Measurements from ENCODE around the gene KISS1R.
A peak's percentile ranks its signal among the peaks of the same experiment; 100 is the strongest.

Gene KISS1R

DNA sequence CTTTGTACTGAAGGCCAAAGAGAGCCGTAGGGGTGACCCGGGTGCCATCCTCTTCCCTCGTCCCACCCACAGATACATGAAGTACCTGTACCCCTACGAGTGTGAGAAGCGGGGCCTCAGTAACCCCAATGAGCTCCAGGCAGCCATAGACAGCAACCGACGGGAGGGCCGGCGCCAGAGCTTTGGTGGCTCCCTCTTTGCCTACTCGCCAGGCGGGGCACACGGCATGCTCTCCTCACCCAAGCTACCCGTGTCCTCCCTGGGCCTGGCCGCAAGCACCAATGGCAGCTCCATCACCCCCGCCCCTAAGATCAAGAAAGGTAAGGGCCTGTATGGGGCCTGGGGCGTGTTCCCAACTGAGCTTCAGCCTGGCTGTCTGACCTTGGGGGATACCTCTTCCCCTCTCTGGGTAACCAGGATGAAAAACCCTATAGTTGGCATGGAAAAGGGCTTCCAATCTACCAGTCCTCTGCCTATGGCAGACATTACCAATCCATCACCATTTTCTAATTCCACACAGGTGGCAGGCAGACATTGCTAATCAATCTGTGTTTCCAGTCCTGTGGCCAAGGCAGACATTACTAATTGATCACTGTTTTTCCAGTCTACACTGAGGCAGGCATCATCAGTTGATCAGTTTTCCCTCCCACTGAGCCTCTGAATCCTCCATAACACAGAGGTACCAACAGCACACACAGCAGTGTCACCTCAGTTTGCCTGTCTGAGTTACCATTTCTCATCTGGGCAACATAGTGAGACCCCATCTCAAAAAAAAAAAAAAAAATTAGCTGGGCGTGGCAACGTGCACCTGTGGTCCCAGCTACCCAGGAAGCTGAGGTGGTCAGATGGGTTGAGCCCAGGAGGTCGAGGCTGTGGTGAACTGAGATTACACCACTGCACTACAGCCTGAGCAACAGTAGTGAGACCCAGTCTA is 47.9 kb downstream of the KISS1R start:
- no peaks in the 10 kb centered on the region for H3K27me3 ChIP-seq (ENCODE audit: control insufficient read depth, insufficient read depth, low read length)
- no peaks in the 10 kb centered on the region for H3K9me3 ChIP-seq (replicated peaks; ENCODE audit: low read length)
- H3K36me3 ChIP-seq (ENCODE audit: insufficient read depth, low read length): peaks cover 28% of the 10 kb centered on the region
- no peak overlapping the region for H3K4me2 ChIP-seq (ENCODE audit: low read length)
- peaks cover 15% of the 10 kb centered on the region for H3K4me1 ChIP-seq (ENCODE audit: control insufficient read depth, insufficient read depth, low read length)
- no peak overlapping the region for H3K4me3 ChIP-seq (ENCODE audit: low read length)
- no peak overlapping the region for H3K9ac ChIP-seq (ENCODE audit: low read depth, low read length)

- Histone ChIP-seq H3K9me3 (replicated peaks; ENCODE audit: low read length) (peaks cover 7% of the 10 kb centered on the region), H3K4me2 (ENCODE audit: low read length) (no peak overlapping the region), H3K27me3 (ENCODE audit: control insufficient read depth, insufficient read depth, low read length) (no peaks in the 10 kb centered on the region), H3K4me3 (ENCODE audit: low read length) (no peak overlapping the region), H3K4me1 (ENCODE audit: control insufficient read depth, insufficient read depth, low read length) (peaks cover 15% of the 10 kb centered on the region), H3K9ac (ENCODE audit: low read depth, low read length) (no peak overlapping the region), H3K36me3 (ENCODE audit: insufficient read depth, low read length) (peaks cover 37% of the 10 kb centered on the region)
Observed at GRCh38 chr19:966485-967088, 49.5 kb downstream of the KISS1R start.

Small RNAs within 50 kb of the gene (small RNA-seq; reads per million reads assigned to genes)
- 7.7 reads per million, percentile 89 among the genes with 10 or more reads in this experiment for gene RNU6-9

Data from skeletal muscle satellite cell (primary cell).